ENCODE measurements around the gene EPHA4.

EPHA4 gene

GRCh38 chr2:221571551-221572218, 419 bp downstream of the EPHA4 start:
- DNase-seq (ENCODE audit: low spot score), result peak; percentile 33

- DNase-seq (ENCODE audit: low spot score), result peak; percentile 9
Observed at GRCh38 chr2:221571025-221571550, 1.0 kb downstream of the EPHA4 start.

- DNase-seq (ENCODE audit: low spot score), result no peak
Observed at GRCh38 chr2:221570321-221570935, 1.7 kb downstream of the EPHA4 start.

GRCh38 chr2:221569871-221570270, 2.2 kb downstream of the EPHA4 start:
- no peak for DNase-seq (ENCODE audit: low spot score)

- DNase-seq (ENCODE audit: low spot score), result no peak
Observed at GRCh38 chr2:221569425-221569845, 2.7 kb downstream of the EPHA4 start.

GRCh38 chr2:221568299-221568698, 3.8 kb downstream of the EPHA4 start:
- DNase-seq (ENCODE audit: low spot score), result no peak

GRCh38 chr2:221567809-221568208, 4.3 kb downstream of the EPHA4 start:
- DNase-seq (ENCODE audit: low spot score), result no peak

GRCh38 chr2:221567231-221567760, 4.8 kb downstream of the EPHA4 start:
- DNase-seq (ENCODE audit: low spot score), result no peak

GRCh38 chr2:221563270-221563985, 8.7 kb downstream of the EPHA4 start:
- DNase-seq (ENCODE audit: low spot score), result no peak

- no peak for DNase-seq (ENCODE audit: low spot score)
Observed at GRCh38 chr2:221562226-221562625, 9.9 kb downstream of the EPHA4 start.

GRCh38 chr2:221561770-221562169, 10.3 kb downstream of the EPHA4 start:
- DNase-seq (ENCODE audit: low spot score), result no peak

- DNase-seq (ENCODE audit: low spot score), result no peak
Observed at GRCh38 chr2:221559991-221560390, 12.1 kb downstream of the EPHA4 start.

- DNase-seq (ENCODE audit: low spot score), result no peak
Observed at GRCh38 chr2:221558107-221558506, 14.0 kb downstream of the EPHA4 start.

GRCh38 chr2:221555494-221555846, 16.6 kb downstream of the EPHA4 start:
- no peak for DNase-seq (ENCODE audit: low spot score)

GRCh38 chr2:221554769-221555493, 17.2 kb downstream of the EPHA4 start:
- DNase-seq (ENCODE audit: low spot score), result no peak

- DNase-seq (ENCODE audit: low spot score), result no peak
Observed at GRCh38 chr2:221553333-221553732, 18.8 kb downstream of the EPHA4 start.

GRCh38 chr2:221552291-221552690, 19.8 kb downstream of the EPHA4 start:
- DNase-seq (ENCODE audit: low spot score), result no peak

- no peak for DNase-seq (ENCODE audit: low spot score)
Observed at GRCh38 chr2:221551864-221552263, 20.2 kb downstream of the EPHA4 start.

- no peak for DNase-seq (ENCODE audit: low spot score)
Observed at GRCh38 chr2:221549143-221549542, 23.0 kb downstream of the EPHA4 start.

GRCh38 chr2:221546505-221547225, 25.4 kb downstream of the EPHA4 start:
- no peak for DNase-seq (ENCODE audit: low spot score)

- no peak for DNase-seq (ENCODE audit: low spot score)
Observed at GRCh38 chr2:221541131-221541735, 30.9 kb downstream of the EPHA4 start.
